Smooth muscle cell (in vitro differentiated cells): ENCODE measurements around the gene NOPCHAP1. TPM values are rescaled to one million over a fixed set of nuclear protein-coding genes. Genes with fewer than 3 reads are reported as not detected.

Experiments
- DNase-seq: peaks from one replicate; lab custom pipeline; 2025; ENCODE audit not compliant: unreplicated experiment; lab: John Stamatoyannopoulos, UW
- H2AFZ ChIP-seq: fragments of 200-600 bp; sonication (generic); 2 replicates; pipeline ENCODE4 v1.6.0; 2016; ENCODE audit warnings: antibody characterized with exemption, low read depth, mild to moderate bottlenecking
- H3F3A ChIP-seq: fragments of 200-600 bp; sonication (generic); 2 replicates; pipeline ENCODE4 v1.6.0; 2017; ENCODE audit warnings: antibody characterized with exemption, low read depth
- H3K27ac ChIP-seq: fragments of 200-600 bp; sonication (generic); 2 replicates; pipeline ENCODE4 v1.5.1; 2016; ENCODE audit warnings: low read depth, mild to moderate bottlenecking
- H3K27me3 ChIP-seq: fragments of 200-600 bp; sonication (generic); 2 replicates; pipeline ENCODE4 v1.6.1; 2016; ENCODE audit warnings: low read depth, mild to moderate bottlenecking
- H3K36me3 ChIP-seq: fragments of 200-600 bp; sonication (generic); 2 replicates; pipeline ENCODE4 v1.5.1; 2016; ENCODE audit warnings: low read depth
- H3K4me1 ChIP-seq: fragments of 200-600 bp; sonication (generic); 2 replicates; pipeline ENCODE4 v1.5.1; 2016; ENCODE audit warnings: low read depth
- H3K4me2 ChIP-seq: fragments of 200-600 bp; sonication (generic); 2 replicates; pipeline ENCODE4 v1.6.0; 2016; ENCODE audit warnings: mild to moderate bottlenecking
- H3K4me3 ChIP-seq: fragments of 200-600 bp; sonication (generic); 2 replicates; pipeline ENCODE4 v1.5.1; 2016; ENCODE audit warnings: mild to moderate bottlenecking
- H3K79me2 ChIP-seq: fragments of 200-600 bp; sonication (generic); 2 replicates; pipeline ENCODE4 v1.6.0; 2016; ENCODE audit warnings: low read depth, mild to moderate bottlenecking
- H3K9ac ChIP-seq: fragments of 200-600 bp; sonication (generic); 2 replicates; pipeline ENCODE4 v1.6.0; 2016; ENCODE audit warnings: low read depth
- H3K9me3 ChIP-seq: fragments of 200-600 bp; sonication (generic); replicated peaks from 2 replicates; pipeline ENCODE4 v1.5.1; 2016; ENCODE audit warnings: low read depth
- H4K20me1 ChIP-seq: fragments of 200-600 bp; sonication (generic); 2 replicates; pipeline ENCODE4 v1.6.0; 2016; ENCODE audit warnings: low read depth
- CTCF ChIP-seq: fragments of 200-600 bp; sonication (generic); IDR thresholded peaks from 2 replicates; pipeline ENCODE4 v1.5.1; 2017; ENCODE audit warnings: borderline replicate concordance, mild to moderate bottlenecking, antibody characterized with exemption; ENCODE audit not compliant: insufficient read depth, poor library complexity, severe bottlenecking
- WGBS: methylation state at CpG from one replicate; pipeline ENCODE4 v1.1.7; 2016; ENCODE audit warnings: low lambda C conversion rate; 5-methylcytosine and 5-hydroxymethylcytosine counted together
- polyA plus RNA-seq: library from polyadenylated mRNA; unstranded; fragments of >200 nt; fragmentation: Nextera tagmentation; extraction: Ambion mirVana; gene quantifications from 2 replicates; pipeline ENCODE4 v1.2.1, GENCODE V29; 2016
- total RNA-seq: library from RNA; depleted of rRNA; stranded (reverse); fragments of >200 nt; gene quantifications from 2 replicates; pipeline ENCODE4 v1.2.3, GENCODE V29; 2014

Gene NOPCHAP1
- total and polyA plus RNA-seq, 2 experiments from 2014 or later, result 8.1 to 17.4 TPM

- Histone ChIP-seq H3K9ac (peak overlapping the region; percentile 72), H4K20me1 (no peaks in the 10 kb centered on the region), H3K4me2 (peak overlapping the region; percentile 89), H3K27me3 (peaks cover 8% of the 10 kb centered on the region), H3K9me3 (no peaks in the 10 kb centered on the region), H3K4me1 (no peaks in the 10 kb centered on the region), H2AFZ (peak overlapping the region; percentile 92), H3K27ac (no peak overlapping the region), H3K79me2 (no peaks in the 10 kb centered on the region), H3K4me3 (peak overlapping the region; percentile 86), H3F3A (peaks cover 6% of the 10 kb centered on the region), H3K36me3 (no peaks in the 10 kb centered on the region)
- DNase-seq, result no peak
- WGBS, result 51% methylated on average over 13 of the region's 13 CpGs
- no peak for TF ChIP-seq CTCF
Observed at GRCh38 chr12:104956870-104957718, 29.0 kb upstream of the NOPCHAP1 start.

GRCh38 chr12:104957719-104958000 is 28.5 kb upstream of the NOPCHAP1 start:
- Histone ChIP-seq H2AFZ (peak overlapping the region; percentile 92), H3K4me3 (peak overlapping the region; percentile 86), H3K27me3 (peaks cover 8% of the 10 kb centered on the region), H3K4me1 (no peaks in the 10 kb centered on the region), H3F3A (peaks cover 6% of the 10 kb centered on the region), H3K4me2 (peak overlapping the region; percentile 89), H4K20me1 (no peaks in the 10 kb centered on the region), H3K27ac (no peak overlapping the region), H3K36me3 (no peaks in the 10 kb centered on the region), H3K9me3 (no peaks in the 10 kb centered on the region), H3K9ac (peak overlapping the region; percentile 72), H3K79me2 (no peaks in the 10 kb centered on the region)
- no peak for DNase-seq
- no peak for TF ChIP-seq CTCF
- WGBS, result 2% methylated on average over 11 of the region's 31 CpGs

GRCh38 chr12:104958001-104958804 is 27.9 kb upstream of the NOPCHAP1 start, which contains the start of gene SLC41A2:
TSS of gene SLC41A2 (minus strand) at chr12:104958290. CDS start at chr12:104928527, 29,763 bp downstream.
- Histone ChIP-seq H3K9ac (peak within 1 kb of the TSS; percentile 92), H4K20me1 (no peaks in the 10 kb centered on the region), H3K79me2 (no peaks in the 10 kb centered on the region), H3K4me1 (no peaks in the 10 kb centered on the region), H3K27me3 (peaks cover 8% of the 10 kb centered on the region), H3K36me3 (no peaks in the 10 kb centered on the region), H3K4me3 (peak within 1 kb of the TSS; percentile 86), H3K9me3 (no peaks in the 10 kb centered on the region), H3F3A (peaks cover 6% of the 10 kb centered on the region), H3K27ac (peak within 1 kb of the TSS; percentile 81), H3K4me2 (peak within 1 kb of the TSS; percentile 89), H2AFZ (peak within 1 kb of the TSS; percentile 92)
- TF ChIP-seq CTCF, result no peak
- 0% methylated on average over 51 of the region's 83 CpGs for WGBS
- DNase-seq, result peak; percentile 49
